K562 (cell line): ENCODE results near the gene HMGN1. TPM values are rescaled to one million over a fixed set of nuclear protein-coding genes. Genes with fewer than 3 reads are reported as not detected.

Experiments used
- ARID2 ChIP-seq: fragments of 450-650 bp; IDR thresholded peaks from 2 replicates; pipeline ENCODE4 v1.6.1; 2017; ENCODE audit warnings: antibody characterized with exemption, mild to moderate bottlenecking
- BRD4 ChIP-seq: fragments of 200-600 bp; sonication (generic); IDR thresholded peaks from 2 replicates; pipeline ENCODE4 v1.6.1; 2017; ENCODE audit warnings: inconsistent platforms
- CCNT2 ChIP-seq: IDR thresholded peaks from 2 replicates; pipeline ENCODE4 v1.6.1; 2011; ENCODE audit warnings: borderline replicate concordance, low read depth, mild to moderate bottlenecking, moderate library complexity, mixed read lengths, low read length; ENCODE audit not compliant: insufficient read length; ENCODE audit errors: extremely low read depth
- FIP1L1 ChIP-seq: fragments of 200-400 bp; formaldehyde crosslinking; IDR thresholded peaks from 2 replicates; pipeline ENCODE4 v1.6.1; 2018; ENCODE audit warnings: mild to moderate bottlenecking, low read depth, low read length; ENCODE audit not compliant: poor library complexity, severe bottlenecking
- FOXA3 ChIP-seq, 2 experiments: fragments of 450-650 bp in 1 of 2; sonication (generic) in 1 of 2; formaldehyde crosslinking; IDR thresholded peaks in 1 of 2; conservative IDR thresholded peaks in 1 of 2; 2 replicates each; pipeline versions ENCODE4 v1.4.0 to v1.8.0; 2020 to 2022; ENCODE audit warnings: mild to moderate bottlenecking in 2 of 2, missing genetic modification reagents in 1 of 2
- HDGF ChIP-seq: fragments of 450-650 bp; IDR thresholded peaks from 2 replicates; pipeline ENCODE4 v1.6.1; 2016
- HMGN3 ChIP-seq: IDR thresholded peaks from 2 replicates; pipeline ENCODE4 v1.6.1; 2011; ENCODE audit warnings: borderline replicate concordance, low read depth, mild to moderate bottlenecking, mixed read lengths, low read length; ENCODE audit not compliant: insufficient read length; ENCODE audit errors: extremely low read depth
- HNRNPK ChIP-seq: fragments of 200-400 bp; formaldehyde crosslinking; IDR thresholded peaks from one replicate; pipeline ENCODE4 v1.6.1; 2018; ENCODE audit warnings: mild to moderate bottlenecking, low read depth, low read length; ENCODE audit not compliant: poor library complexity, severe bottlenecking
- MAFF ChIP-seq: IDR thresholded peaks from 2 replicates; pipeline ENCODE4 v1.6.1; 2012; ENCODE audit warnings: low read length, improper control_type of control experiment
- MTA1 ChIP-seq: fragments of 450-650 bp; IDR thresholded peaks from 2 replicates; pipeline ENCODE4 v1.6.1; 2017; ENCODE audit warnings: borderline replicate concordance
- NONO ChIP-seq, 2 experiments: fragments of 200-400 bp in 1 of 2; fragments of 450-650 bp in 1 of 2; formaldehyde crosslinking in 1 of 2; IDR thresholded peaks; 2 replicates each; pipeline ENCODE4 v1.6.1; 2017; ENCODE audit warnings: low read depth in 2 of 2, mild to moderate bottlenecking in 2 of 2, moderate library complexity in 2 of 2, low read length in 1 of 2
- SIN3A ChIP-seq, 2 experiments: fragments of 150-350 bp in 1 of 2; IDR thresholded peaks; 2 replicates each; pipeline ENCODE4 v1.6.1; 2011 to 2016; ENCODE audit warnings: borderline replicate concordance in 2 of 2, low read depth in 2 of 2, low read length in 2 of 2, mild to moderate bottlenecking in 2 of 2, moderate library complexity in 2 of 2; ENCODE audit not compliant: control insufficient read depth in 1 of 2
- ZNF224 ChIP-seq: sonication (generic); formaldehyde crosslinking; IDR thresholded peaks from 2 replicates; pipeline ENCODE4 v1.8.0; 2022; ENCODE audit warnings: mild to moderate bottlenecking, missing genetic modification reagents
- polyA plus RNA-seq, 8 experiments: library from polyadenylated mRNA; depleted of rRNA in 4 of 8; stranded (reverse) in 5 of 8; unstranded in 3 of 8; fragments of >200 nt; fragmentation: Nextera tagmentation in 2 of 8; fragmentation: Illumina TruSeq in 1 of 8; extraction: Ambion mirVana in 2 of 8; extraction: Trizol in 1 of 8; gene quantifications; 2 replicates each; pipeline versions ENCODE4 v1.2.1 to v1.2.3, GENCODE V29; 2011 to 2014; ENCODE audit warnings: inconsistent platforms in 1 of 8, missing spikeins in 1 of 8
- total RNA-seq, 7 experiments: library from RNA; depleted of rRNA in 6 of 7; stranded (reverse); fragments of >200 nt in 6 of 7; fragmentation: Illumina TruSeq in 2 of 7; extraction: Trizol in 2 of 7; gene quantifications; 2 replicates each; pipeline versions ENCODE4 v1.2.1 to v1.2.3, GENCODE V29; 2011 to 2021; ENCODE audit warnings: low replicate concordance in 1 of 7
- TF ChIP-seq, protein P1 (sequence below): sonication (generic); formaldehyde crosslinking; IDR thresholded peaks from 2 replicates; pipeline ENCODE4 v1.8.1; 2023; ENCODE audit warnings: mild to moderate bottlenecking, missing genetic modification reagents, moderate library complexity
- TF ChIP-seq, protein P2 (sequence below): IDR thresholded peaks from 3 replicates; pipeline ENCODE4 v1.6.1; 2011; ENCODE audit warnings: borderline replicate concordance, mild to moderate bottlenecking, moderate library complexity; ENCODE audit not compliant: insufficient read length; ENCODE audit errors: extremely low read depth
- TF ChIP-seq, protein P3 (sequence below), 2 experiments: IDR thresholded peaks in 1 of 2; conservative IDR thresholded peaks in 1 of 2; 2 replicates each; pipeline ENCODE4 v1.6.1; 2016; ENCODE audit warnings: low read depth in 2 of 2, mild to moderate bottlenecking in 1 of 2, missing compliant biosample characterization in 1 of 2, missing genetic modification characterization in 1 of 2, moderate library complexity in 1 of 2
- TF ChIP-seq, protein P4 (sequence below): fragments of 250-450 bp; sonication (Bioruptor Pico); IDR thresholded peaks from 2 replicates; pipeline ENCODE4 v1.5.0; 2021
- TF ChIP-seq, protein P5 (sequence below): fragments of 250-450 bp; sonication (Bioruptor Pico); IDR thresholded peaks from 2 replicates; pipeline ENCODE4 v1.8.0; 2021; ENCODE audit warnings: moderate library complexity, mild to moderate bottlenecking, inconsistent platforms

Gene HMGN1
- total and polyA plus RNA-seq, 9 of the 15 experiments (the other 6 are each of a cell fraction or from before 2014, with no cell fraction given): 124 to 626 (median 498) TPM

DNA sequence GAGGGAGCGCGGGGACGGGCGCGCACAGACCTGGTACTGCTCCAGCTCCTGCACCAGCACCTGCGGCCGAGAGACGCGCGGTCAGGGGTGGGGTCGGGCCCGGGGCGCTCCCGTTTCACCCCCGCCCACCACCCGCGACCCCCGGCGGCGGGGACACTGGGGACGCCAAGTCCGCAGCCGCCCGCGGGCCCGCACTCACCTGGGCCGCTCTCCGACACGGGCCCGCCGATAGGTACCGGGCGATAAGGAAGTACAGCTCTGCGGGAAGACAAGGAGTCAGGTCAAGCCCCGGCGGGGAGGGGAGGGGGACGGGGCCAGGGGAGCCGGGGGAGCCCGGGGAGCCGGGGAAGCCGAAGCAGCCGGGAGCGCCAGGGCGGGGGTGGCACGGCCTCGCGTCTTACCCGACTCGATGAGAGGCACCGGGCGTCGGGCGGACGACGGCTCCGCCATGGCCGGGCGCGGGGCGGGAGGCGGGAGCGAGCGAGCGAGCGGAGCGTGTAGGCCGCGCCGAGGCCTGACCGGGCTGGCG is 35.8 kb downstream of the HMGN1 start (continued):
- TF ChIP-seq, protein P1, sequence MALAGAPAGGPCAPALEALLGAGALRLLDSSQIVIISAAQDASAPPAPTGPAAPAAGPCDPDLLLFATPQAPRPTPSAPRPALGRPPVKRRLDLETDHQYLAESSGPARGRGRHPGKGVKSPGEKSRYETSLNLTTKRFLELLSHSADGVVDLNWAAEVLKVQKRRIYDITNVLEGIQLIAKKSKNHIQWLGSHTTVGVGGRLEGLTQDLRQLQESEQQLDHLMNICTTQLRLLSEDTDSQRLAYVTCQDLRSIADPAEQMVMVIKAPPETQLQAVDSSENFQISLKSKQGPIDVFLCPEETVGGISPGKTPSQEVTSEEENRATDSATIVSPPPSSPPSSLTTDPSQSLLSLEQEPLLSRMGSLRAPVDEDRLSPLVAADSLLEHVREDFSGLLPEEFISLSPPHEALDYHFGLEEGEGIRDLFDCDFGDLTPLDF (CRISPR knock-in tag): no peak
- TF ChIP-seq, protein P2, sequence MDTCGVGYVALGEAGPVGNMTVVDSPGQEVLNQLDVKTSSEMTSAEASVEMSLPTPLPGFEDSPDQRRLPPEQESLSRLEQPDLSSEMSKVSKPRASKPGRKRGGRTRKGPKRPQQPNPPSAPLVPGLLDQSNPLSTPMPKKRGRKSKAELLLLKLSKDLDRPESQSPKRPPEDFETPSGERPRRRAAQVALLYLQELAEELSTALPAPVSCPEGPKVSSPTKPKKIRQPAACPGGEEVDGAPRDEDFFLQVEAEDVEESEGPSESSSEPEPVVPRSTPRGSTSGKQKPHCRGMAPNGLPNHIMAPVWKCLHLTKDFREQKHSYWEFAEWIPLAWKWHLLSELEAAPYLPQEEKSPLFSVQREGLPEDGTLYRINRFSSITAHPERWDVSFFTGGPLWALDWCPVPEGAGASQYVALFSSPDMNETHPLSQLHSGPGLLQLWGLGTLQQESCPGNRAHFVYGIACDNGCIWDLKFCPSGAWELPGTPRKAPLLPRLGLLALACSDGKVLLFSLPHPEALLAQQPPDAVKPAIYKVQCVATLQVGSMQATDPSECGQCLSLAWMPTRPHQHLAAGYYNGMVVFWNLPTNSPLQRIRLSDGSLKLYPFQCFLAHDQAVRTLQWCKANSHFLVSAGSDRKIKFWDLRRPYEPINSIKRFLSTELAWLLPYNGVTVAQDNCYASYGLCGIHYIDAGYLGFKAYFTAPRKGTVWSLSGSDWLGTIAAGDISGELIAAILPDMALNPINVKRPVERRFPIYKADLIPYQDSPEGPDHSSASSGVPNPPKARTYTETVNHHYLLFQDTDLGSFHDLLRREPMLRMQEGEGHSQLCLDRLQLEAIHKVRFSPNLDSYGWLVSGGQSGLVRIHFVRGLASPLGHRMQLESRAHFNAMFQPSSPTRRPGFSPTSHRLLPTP: no peak
- TF ChIP-seq, protein P3, sequence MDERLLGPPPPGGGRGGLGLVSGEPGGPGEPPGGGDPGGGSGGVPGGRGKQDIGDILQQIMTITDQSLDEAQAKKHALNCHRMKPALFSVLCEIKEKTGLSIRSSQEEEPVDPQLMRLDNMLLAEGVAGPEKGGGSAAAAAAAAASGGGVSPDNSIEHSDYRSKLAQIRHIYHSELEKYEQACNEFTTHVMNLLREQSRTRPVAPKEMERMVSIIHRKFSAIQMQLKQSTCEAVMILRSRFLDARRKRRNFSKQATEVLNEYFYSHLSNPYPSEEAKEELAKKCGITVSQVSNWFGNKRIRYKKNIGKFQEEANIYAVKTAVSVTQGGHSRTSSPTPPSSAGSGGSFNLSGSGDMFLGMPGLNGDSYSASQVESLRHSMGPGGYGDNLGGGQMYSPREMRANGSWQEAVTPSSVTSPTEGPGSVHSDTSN (CRISPR knock-in tag; IDR thresholded peaks at IDR 0.05; ENCODE audit: low read depth): no peak
- TF ChIP-seq, protein P3 (tag; conservative IDR thresholded peaks at IDR 0.05; ENCODE audit: low read depth): no peak
- TF ChIP-seq MTA1 (no peak), BRD4 (no peak), MAFF (no peak), ARID2 (no peak), FOXA3 (CRISPR knock-in tag; conservative IDR thresholded peaks at IDR 0.05 in 1 of 2, IDR thresholded peaks at IDR 0.05 in 1 of 2) (no peak), ZNF224 (CRISPR knock-in tag) (no peak), SIN3A (IDR thresholded peaks at IDR 0.05; ENCODE audit: borderline replicate concordance in 2 of 2, control insufficient read depth in 1 of 2, low read depth in 2 of 2, low read length in 2 of 2) (peak in 1 of 2 experiments; percentile 20; a peak in 1 of 4 replicates), CCNT2 (no peak), HMGN3 (no peak), NONO (IDR thresholded peaks at IDR 0.05; ENCODE audit: low read depth in 2 of 2, low read length in 1 of 2) (peak in 1 of 2 experiments; percentile 34; a peak in 1 of 4 replicates), FIP1L1 (no peak), HNRNPK (peak; percentile 18), HDGF (no peak)
- TF ChIP-seq, protein P4, sequence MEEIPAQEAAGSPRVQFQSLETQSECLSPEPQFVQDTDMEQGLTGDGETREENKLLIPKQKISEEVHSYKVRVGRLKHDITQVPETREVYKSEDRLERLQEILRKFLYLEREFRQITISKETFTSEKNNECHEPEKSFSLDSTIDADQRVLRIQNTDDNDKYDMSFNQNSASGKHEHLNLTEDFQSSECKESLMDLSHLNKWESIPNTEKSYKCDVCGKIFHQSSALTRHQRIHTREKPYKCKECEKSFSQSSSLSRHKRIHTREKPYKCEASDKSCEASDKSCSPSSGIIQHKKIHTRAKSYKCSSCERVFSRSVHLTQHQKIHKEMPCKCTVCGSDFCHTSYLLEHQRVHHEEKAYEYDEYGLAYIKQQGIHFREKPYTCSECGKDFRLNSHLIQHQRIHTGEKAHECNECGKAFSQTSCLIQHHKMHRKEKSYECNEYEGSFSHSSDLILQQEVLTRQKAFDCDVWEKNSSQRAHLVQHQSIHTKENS (CRISPR knock-in tag): no peak
- TF ChIP-seq, protein P5, sequence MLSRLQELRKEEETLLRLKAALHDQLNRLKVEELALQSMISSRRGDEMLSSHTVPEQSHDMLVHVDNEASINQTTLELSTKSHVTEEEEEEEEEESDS (CRISPR knock-in tag): no peak
